Endothelial cell of umbilical vein (primary cell): ENCODE measurements around the gene CDK5RAP2. TPM values are rescaled to one million over a fixed set of nuclear protein-coding genes. Genes with fewer than 3 reads are reported as not detected.

Experiments used
- BruUV-seq: library from RNA; stranded (reverse); fragments of 400-500 nt; replicated peaks from 2 replicates; lab custom pipeline; 2021; lab: Mats Ljungman, UMichigan
- CTCF ChIA-PET: fragments of 300-600, 350-600 bp; sonication (Branson Sonifier 250); formaldehyde crosslinking; loops from one replicate; lab custom pipeline; 2021; ENCODE audit warnings: antibody characterized with exemption, inconsistent platforms; lab: Charles Lee
- POLR2A ChIA-PET: fragments of 300-600, 350-600 bp; sonication (Branson Sonifier 250); formaldehyde crosslinking; loops from one replicate; lab custom pipeline; 2021; ENCODE audit warnings: antibody characterized with exemption, inconsistent platforms; lab: Charles Lee
- DNase-seq: peaks from one replicate; pipeline ENCODE4 v3.0.0-alpha.2; 2011; ENCODE audit warnings: low read depth, low spot score
- FAIRE-seq: peaks from 2 replicates; lab custom pipeline; 2011; peaks lifted over from hg19 to GRCh38; lab: Jason Lieb, UNC
- H2AFZ ChIP-seq: 2 replicates; pipeline ENCODE4 v1.6.0; 2012; ENCODE audit warnings: low read depth, low read length, control low read depth, inconsistent platforms
- H3K27ac ChIP-seq: 2 replicates; pipeline ENCODE4 v1.5.1; 2011; ENCODE audit warnings: low read depth, mild to moderate bottlenecking, control low read depth, low read length, moderate library complexity; ENCODE audit not compliant: insufficient read depth
- H3K27me3 ChIP-seq, 2 experiments: 2 replicates each; pipeline versions ENCODE4 v1.6.0 to v1.6.1; 2011; ENCODE audit warnings: low read length in 2 of 2, mixed read lengths in 1 of 2; ENCODE audit not compliant: control insufficient read depth in 2 of 2, insufficient read depth in 2 of 2
- H3K36me3 ChIP-seq, 2 experiments: 2 replicates in 1 of 2; 3 replicates in 1 of 2; pipeline ENCODE4 v1.5.1; 2011; ENCODE audit warnings: low read length in 2 of 2, mild to moderate bottlenecking in 1 of 2, moderate library complexity in 1 of 2; ENCODE audit not compliant: control insufficient read depth in 2 of 2, insufficient read depth in 2 of 2; ENCODE audit errors: extremely low read depth in 1 of 2
- H3K4me1 ChIP-seq: 3 replicates; pipeline ENCODE4 v1.5.1; 2011; ENCODE audit warnings: mild to moderate bottlenecking, low read length; ENCODE audit not compliant: control insufficient read depth, insufficient read depth; ENCODE audit errors: extremely low read depth
- H3K4me2 ChIP-seq: 2 replicates; pipeline ENCODE4 v1.6.1; 2011; ENCODE audit warnings: low read length, control low read depth, mixed read lengths; ENCODE audit not compliant: insufficient read depth
- H3K4me3 ChIP-seq, 3 experiments: fragments of 200-600 bp in 1 of 3; sonication (generic), shearing (Covaris generic) in 1 of 3; replicated peaks in 1 of 3; 2 replicates each; pipeline ENCODE4 v1.5.1; 2011 to 2016; ENCODE audit warnings: control low read depth in 3 of 3, low read length in 3 of 3, mild to moderate bottlenecking in 2 of 3, inconsistent platforms in 1 of 3, low read depth in 1 of 3, moderate library complexity in 1 of 3; ENCODE audit not compliant: insufficient read depth in 1 of 3
- H3K79me2 ChIP-seq: 2 replicates; pipeline ENCODE4 v1.6.0; 2012; ENCODE audit warnings: low read length, inconsistent platforms; ENCODE audit not compliant: control insufficient read depth, insufficient read depth
- H3K9ac ChIP-seq: replicated peaks from 2 replicates; pipeline ENCODE3; 2011; ENCODE audit warnings: low read length, control low read depth; ENCODE audit not compliant: insufficient read depth; ENCODE audit errors: extremely low read depth
- H3K9me1 ChIP-seq: replicated peaks from 3 replicates; pipeline ENCODE4 v1.6.0; 2011; ENCODE audit warnings: mild to moderate bottlenecking, low read length; ENCODE audit not compliant: control insufficient read depth, insufficient read depth; ENCODE audit errors: extremely low read depth
- H3K9me3 ChIP-seq: replicated peaks from 2 replicates; pipeline ENCODE4 v1.5.1; 2012; ENCODE audit warnings: low read length, inconsistent platforms; ENCODE audit not compliant: control insufficient read depth, insufficient read depth
- H4K20me1 ChIP-seq: replicated peaks from 2 replicates; pipeline ENCODE3; 2011; ENCODE audit warnings: mild to moderate bottlenecking, low read length; ENCODE audit not compliant: control insufficient read depth, insufficient read depth; ENCODE audit errors: extremely low read depth
- EZH2 ChIP-seq: IDR thresholded peaks from 2 replicates; pipeline ENCODE4 v1.6.1; 2012; ENCODE audit warnings: borderline replicate concordance, low read depth, mild to moderate bottlenecking, moderate library complexity, low read length, inconsistent platforms; ENCODE audit not compliant: severe bottlenecking
- FOS ChIP-seq: IDR thresholded peaks from 2 replicates; pipeline ENCODE4 v1.6.1; 2011; ENCODE audit warnings: mild to moderate bottlenecking, low read length, moderate library complexity, borderline replicate concordance; ENCODE audit not compliant: insufficient read depth
- GATA2 ChIP-seq: IDR thresholded peaks from 2 replicates; pipeline ENCODE4 v1.7.0; 2011; ENCODE audit warnings: low read depth, mild to moderate bottlenecking, moderate library complexity, mixed read lengths, low read length; ENCODE audit not compliant: insufficient read length, insufficient read depth
- JUN ChIP-seq: IDR thresholded peaks from 2 replicates; pipeline ENCODE4 v1.6.1; 2011; ENCODE audit warnings: borderline replicate concordance, low read depth; ENCODE audit not compliant: insufficient read length, insufficient read depth
- MYC ChIP-seq: IDR thresholded peaks from one replicate; pipeline ENCODE4 v1.6.1; 2011; ENCODE audit warnings: mild to moderate bottlenecking, low read depth, low read length
- POLR2A ChIP-seq: IDR thresholded peaks from 2 replicates; pipeline ENCODE4 v1.6.1; 2012; ENCODE audit warnings: low read depth, mild to moderate bottlenecking, control low read depth, low read length
- POLR2AphosphoS5 ChIP-seq: IDR thresholded peaks from 2 replicates; pipeline ENCODE4 v1.6.1; 2012; ENCODE audit warnings: low read depth, mild to moderate bottlenecking, control low read depth, low read length, moderate library complexity; ENCODE audit not compliant: insufficient read depth
- dilution Hi-C: fragments of 300-500 bp; cut with MboI; formaldehyde crosslinking; loops from one replicate; pipeline ENCODE4 v1.15.0; 2019; ENCODE audit warnings: low sequenced_read_pairs; ENCODE audit not compliant: extremely low pct_ligation_motif_present
- intact Hi-C: fragments of 100-400 bp; cut with micrococcal nuclease; formaldehyde crosslinking; loops from one replicate; pipeline ENCODE4 v1.10.0; 2022
- polyA plus RNA-seq, 4 experiments: library from polyadenylated mRNA; depleted of rRNA in 3 of 4; stranded (reverse) in 3 of 4; unstranded in 1 of 4; fragments of >200 nt; gene quantifications; 2 replicates each; pipeline versions ENCODE4 v1.2.1 to v1.2.3, GENCODE V29; 2011 to 2012; ENCODE audit warnings: missing spikeins in 1 of 4
- total RNA-seq: library from RNA; stranded (reverse); gene quantifications from 2 replicates; pipeline ENCODE4 v1.2.3, GENCODE V29; 2021
- TF ChIP-seq, protein P1 (sequence below), 2 donors: IDR thresholded peaks; 1 replicate in 1 of 2; 2 replicates in 1 of 2; pipeline ENCODE4 v1.5.1; 2011; ENCODE audit warnings: low read length in 2 of 2, mild to moderate bottlenecking in 2 of 2, moderate library complexity in 2 of 2, control low read depth in 1 of 2, inconsistent platforms in 1 of 2, low read depth in 1 of 2; ENCODE audit not compliant: insufficient read depth in 1 of 2; ENCODE audit errors: extremely low read depth in 1 of 2
- TF ChIP-seq, protein P2 (sequence below): IDR thresholded peaks from 2 replicates; pipeline ENCODE4 v1.6.1; 2011; ENCODE audit not compliant: insufficient read depth, insufficient read length

The CDK5RAP2 gene
- total and polyA plus RNA-seq, 2 donors (not counting 3 experiments of a cell fraction or from before 2014, with no cell fraction given): 17.5 to 56.7 TPM

DNA sequence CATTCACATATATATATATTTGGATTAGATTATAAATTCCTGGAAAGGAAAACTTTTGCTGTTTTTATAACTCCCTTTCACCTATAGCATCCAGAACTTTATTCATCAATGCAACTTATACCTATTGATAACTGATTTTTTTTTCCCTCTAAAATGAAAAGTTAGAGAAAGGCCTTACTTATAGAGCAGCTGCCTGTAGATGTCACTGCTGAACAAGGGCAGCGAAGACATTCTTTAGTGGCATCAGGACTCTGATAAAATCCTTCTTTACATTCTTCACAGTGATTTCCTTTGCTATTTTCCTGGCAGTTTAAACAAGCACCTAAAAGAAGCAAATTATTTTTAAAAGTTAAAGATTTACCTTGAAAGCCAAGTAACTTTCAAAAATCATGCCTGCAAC lies 32.3 kb upstream of the CDK5RAP2 start:
- no TSS peak for BruUV-seq
- no peak for FAIRE-seq
- H3K4me3 ChIP-seq: no peak overlapping the region
- H3K27ac ChIP-seq: no peak overlapping the region
- intact Hi-C loops: no loop called here
- H3K27me3 ChIP-seq: no peaks in the 10 kb centered on the region
- H3K4me1 ChIP-seq: no peaks in the 10 kb centered on the region
- no peaks in the 10 kb centered on the region for H4K20me1 ChIP-seq
- H3K79me2 ChIP-seq: no peaks in the 10 kb centered on the region
- no peak overlapping the region for H3K4me2 ChIP-seq
- no peak for TF ChIP-seq JUN
- TF ChIP-seq, protein P1, sequence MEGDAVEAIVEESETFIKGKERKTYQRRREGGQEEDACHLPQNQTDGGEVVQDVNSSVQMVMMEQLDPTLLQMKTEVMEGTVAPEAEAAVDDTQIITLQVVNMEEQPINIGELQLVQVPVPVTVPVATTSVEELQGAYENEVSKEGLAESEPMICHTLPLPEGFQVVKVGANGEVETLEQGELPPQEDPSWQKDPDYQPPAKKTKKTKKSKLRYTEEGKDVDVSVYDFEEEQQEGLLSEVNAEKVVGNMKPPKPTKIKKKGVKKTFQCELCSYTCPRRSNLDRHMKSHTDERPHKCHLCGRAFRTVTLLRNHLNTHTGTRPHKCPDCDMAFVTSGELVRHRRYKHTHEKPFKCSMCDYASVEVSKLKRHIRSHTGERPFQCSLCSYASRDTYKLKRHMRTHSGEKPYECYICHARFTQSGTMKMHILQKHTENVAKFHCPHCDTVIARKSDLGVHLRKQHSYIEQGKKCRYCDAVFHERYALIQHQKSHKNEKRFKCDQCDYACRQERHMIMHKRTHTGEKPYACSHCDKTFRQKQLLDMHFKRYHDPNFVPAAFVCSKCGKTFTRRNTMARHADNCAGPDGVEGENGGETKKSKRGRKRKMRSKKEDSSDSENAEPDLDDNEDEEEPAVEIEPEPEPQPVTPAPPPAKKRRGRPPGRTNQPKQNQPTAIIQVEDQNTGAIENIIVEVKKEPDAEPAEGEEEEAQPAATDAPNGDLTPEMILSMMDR (IDR thresholded peaks at IDR 0.05; ENCODE audit: extremely low read depth in 1 of 2, insufficient read depth in 1 of 2, low read depth in 1 of 2, low read length in 2 of 2): peak in 1 of 2 donors; percentile 6
- POLR2A ChIA-PET: no interaction called here
- no peak overlapping the region for H3K9ac ChIP-seq
- H2AFZ ChIP-seq: no peak overlapping the region
- CTCF ChIA-PET: interaction anchor here (2.2 kb wide), 1 partner anchor 8 kb away, joined by 13 read pairs; no protein-coding TSS in a partner anchor
- no peaks in the 10 kb centered on the region for H3K9me1 ChIP-seq
- dilution Hi-C loops: no loop called here
- no peaks in the 10 kb centered on the region for H3K9me3 ChIP-seq
- no peaks in the 10 kb centered on the region for H3K36me3 ChIP-seq
- DNase-seq: no peak

DNA sequence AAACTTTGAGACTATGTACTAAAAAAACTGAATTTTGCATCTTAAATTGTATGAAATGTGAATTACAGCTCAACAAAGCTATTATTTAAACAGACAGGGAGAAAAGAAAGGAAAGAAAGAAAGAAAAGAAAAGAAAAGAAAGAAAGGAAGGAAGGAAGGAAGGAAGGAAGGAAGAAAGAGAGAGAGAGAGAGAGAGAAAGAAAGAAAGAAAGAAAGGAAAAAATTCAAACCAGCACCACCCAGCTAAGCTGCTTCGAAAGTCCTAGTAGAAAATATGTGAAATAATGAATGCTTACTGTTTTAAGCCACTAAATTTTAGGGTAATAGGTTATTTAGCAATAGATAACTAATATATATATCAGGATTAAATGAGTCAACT lies 31.7 kb upstream of the CDK5RAP2 start:
- H3K4me1 ChIP-seq: no peaks in the 10 kb centered on the region
- TF ChIP-seq, protein P1 (IDR thresholded peaks at IDR 0.05; ENCODE audit: extremely low read depth in 1 of 2, insufficient read depth in 1 of 2, low read depth in 1 of 2, low read length in 2 of 2): no peak
- TF ChIP-seq JUN (no peak), POLR2A (no peak), POLR2AphosphoS5 (no peak), MYC (no peak), FOS (no peak), GATA2 (no peak), EZH2 (no peak)
- TF ChIP-seq, protein P2, sequence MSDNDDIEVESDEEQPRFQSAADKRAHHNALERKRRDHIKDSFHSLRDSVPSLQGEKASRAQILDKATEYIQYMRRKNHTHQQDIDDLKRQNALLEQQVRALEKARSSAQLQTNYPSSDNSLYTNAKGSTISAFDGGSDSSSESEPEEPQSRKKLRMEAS: no peak
- ChIA-PET CTCF (interaction anchor here (0.6 to 2.2 kb wide), 5 partner anchors 8 to 448 kb away, joined by 3 to 13 read pairs (median 3); no protein-coding TSS in a partner anchor), POLR2A (no interaction called here)
- H3K79me2 ChIP-seq: no peaks in the 10 kb centered on the region
- H3K27me3 ChIP-seq: no peaks in the 10 kb centered on the region
- BruUV-seq: no TSS peak
- no peaks in the 10 kb centered on the region for H3K9me3 ChIP-seq
- no peak overlapping the region for H3K4me3 ChIP-seq
- intact Hi-C loops: no loop called here
- dilution Hi-C loops: no loop called here
- H3K27ac ChIP-seq: no peak overlapping the region
- no peak for FAIRE-seq
- H3K9me1 ChIP-seq: no peaks in the 10 kb centered on the region
- H3K36me3 ChIP-seq: no peaks in the 10 kb centered on the region
- no peak overlapping the region for H3K9ac ChIP-seq
- H2AFZ ChIP-seq: no peak overlapping the region
- no peak for DNase-seq
- H3K4me2 ChIP-seq: no peak overlapping the region
- H4K20me1 ChIP-seq: no peaks in the 10 kb centered on the region
